A549 (cell line): ENCODE measurements around the gene MTX2. TPM values are rescaled to one million over a fixed set of nuclear protein-coding genes. Genes with fewer than 3 reads are reported as not detected.
A peak's percentile ranks its signal among the peaks of the same experiment; 100 is the strongest.

Experiments
- ATAC-seq, 2 experiments: fragments of 200-7000 bp in 1 of 2; fragments of >200 bp in 1 of 2; cut with Nextera tagmentation in 1 of 2; cut with Tn5 transposase in 1 of 2; 3 replicates each; pipeline versions ENCODE4 v1.8.0 to v1.9.1; 2018 to 2020; ENCODE audit warnings: mild to moderate bottlenecking in 1 of 2, moderate library complexity in 1 of 2
- CTCF ChIA-PET: fragments of 300-600 bp; sonication (Branson Sonifier 250); formaldehyde crosslinking; extraction: SDS; loops from one replicate; lab custom pipeline; 2021; ENCODE audit warnings: antibody characterized with exemption, inconsistent platforms; lab: Yijun Ruan, JAX
- POLR2A ChIA-PET: fragments of 350-600 bp; formaldehyde crosslinking; extraction: SDS; loops from one replicate; lab custom pipeline; 2021; ENCODE audit warnings: antibody characterized with exemption, inconsistent platforms; lab: Yijun Ruan, JAX
- DNase-seq, 2 experiments: peaks; one replicate each; pipeline versions ENCODE4 v3.0.0 to v3.0.0-alpha.2; 2011 to 2016; ENCODE audit warnings: low read depth in 1 of 2, low spot score in 1 of 2
- FAIRE-seq: peaks from 2 replicates; lab custom pipeline; 2011; peaks lifted over from hg19 to GRCh38; lab: Jason Lieb, UNC
- H3K27ac ChIP-seq, 2 experiments: fragments of >200 bp; sonication (Bioruptor Twin); formaldehyde crosslinking; 3 replicates each; pipeline ENCODE4 v1.5.1; 2016 to 2017
- H3K4me1 ChIP-seq: fragments of >200 bp; sonication (Bioruptor Twin); formaldehyde crosslinking; 3 replicates; pipeline ENCODE4 v1.6.1; 2016
- H3K4me2 ChIP-seq: fragments of >200 bp; sonication (Bioruptor Twin); formaldehyde crosslinking; 3 replicates; pipeline ENCODE4 v1.6.1; 2016
- H3K4me3 ChIP-seq: fragments of >200 bp; sonication (Bioruptor Twin); formaldehyde crosslinking; 3 replicates; pipeline ENCODE4 v1.5.1; 2016
- H3K9me3 ChIP-seq: fragments of >200 bp; sonication (Bioruptor Twin); formaldehyde crosslinking; 3 replicates; pipeline ENCODE4 v1.6.1; 2016
- CEBPB ChIP-seq, 2 experiments: fragments of >200 bp in 1 of 2; sonication (Bioruptor Twin) in 1 of 2; formaldehyde crosslinking in 1 of 2; IDR thresholded peaks; 2 replicates each; pipeline ENCODE4 v1.6.1; 2012 to 2016
- EHMT2 ChIP-seq: fragments of 200-600 bp; sonication (generic); IDR thresholded peaks from 2 replicates; pipeline ENCODE4 v1.6.1; 2016; ENCODE audit warnings: antibody characterized with exemption, low read depth, mild to moderate bottlenecking, moderate library complexity
- EP300 ChIP-seq, 2 experiments: fragments of >200 bp; sonication (Bioruptor Twin); formaldehyde crosslinking; IDR thresholded peaks; 2 replicates in 1 of 2; 3 replicates in 1 of 2; pipeline ENCODE4 v1.6.1; 2016 to 2017
- FOSB ChIP-seq: fragments of 250-450 bp; sonication (Bioruptor Pico); IDR thresholded peaks from 2 replicates; pipeline ENCODE4 v1.5.0; 2020; ENCODE audit warnings: mild to moderate bottlenecking, moderate library complexity
- FOSL2 ChIP-seq, 2 experiments: fragments of 450-650 bp in 1 of 2; fragments of >200 bp in 1 of 2; sonication (Bioruptor Twin) in 1 of 2; formaldehyde crosslinking; IDR thresholded peaks; 2 replicates each; pipeline versions ENCODE4 v1.5.0 to v1.6.1; 2016 to 2020; ENCODE audit warnings: mild to moderate bottlenecking in 1 of 2, moderate library complexity in 1 of 2
- GATA3 ChIP-seq: IDR thresholded peaks from 2 replicates; pipeline ENCODE4 v1.6.1; 2012; ENCODE audit warnings: borderline replicate concordance
- HEYL ChIP-seq: fragments of 250-450 bp; sonication (Bioruptor Pico); IDR thresholded peaks from 2 replicates; pipeline ENCODE4 v1.8.0; 2021; ENCODE audit warnings: mild to moderate bottlenecking, moderate library complexity
- HOXA7 ChIP-seq: fragments of 250-450 bp; sonication (Bioruptor Pico); IDR thresholded peaks from 2 replicates; pipeline ENCODE4 v1.5.0; 2020; ENCODE audit warnings: mild to moderate bottlenecking, moderate library complexity
- MAFK ChIP-seq: fragments of 450-650 bp; IDR thresholded peaks from 2 replicates; pipeline ENCODE4 v1.6.1; 2014; ENCODE audit not compliant: partially characterized antibody
- NFE2L2 ChIP-seq: fragments of 150-350 bp; conservative IDR thresholded peaks from 2 replicates; pipeline ENCODE4 v1.6.1; 2014; ENCODE audit warnings: low read length
- NR3C1 ChIP-seq: fragments of >200 bp; sonication (Bioruptor Twin); formaldehyde crosslinking; IDR thresholded peaks from 3 replicates; pipeline ENCODE4 v1.6.1; 2017
- PHF8 ChIP-seq: fragments of 200-600 bp; sonication (generic); IDR thresholded peaks from 2 replicates; pipeline ENCODE4 v1.6.1; 2016; ENCODE audit warnings: low read depth, mild to moderate bottlenecking, antibody characterized with exemption, moderate library complexity, borderline replicate concordance
- POLR2AphosphoS2 ChIP-seq: conservative IDR thresholded peaks from 2 replicates; pipeline ENCODE4 v1.6.1; 2012; ENCODE audit warnings: low read length, improper control_type of control experiment, inconsistent platforms
- RCOR1 ChIP-seq: fragments of 150-350 bp; IDR thresholded peaks from 2 replicates; pipeline ENCODE4 v1.6.1; 2014; ENCODE audit warnings: antibody characterized with exemption, low read length, low read depth
- RFX5 ChIP-seq: fragments of 450-650 bp; IDR thresholded peaks from 2 replicates; pipeline ENCODE4 v1.7.1; 2014; ENCODE audit warnings: antibody characterized with exemption, mild to moderate bottlenecking, moderate library complexity
- ZFP36 ChIP-seq: fragments of 450-650 bp; IDR thresholded peaks from 2 replicates; pipeline ENCODE4 v1.6.1; 2014; ENCODE audit warnings: borderline replicate concordance; ENCODE audit not compliant: partially characterized antibody
- ZNF302 ChIP-seq: fragments of 250-450 bp; sonication (Bioruptor Pico); IDR thresholded peaks from 2 replicates; pipeline ENCODE4 v1.9.0; 2021; ENCODE audit warnings: inconsistent platforms, mild to moderate bottlenecking, moderate library complexity
- WGBS: methylation state at CpG from one replicate; pipeline ENCODE4 v1.1.6; 2017; ENCODE audit errors: missing lambda C conversion rate; 5-methylcytosine and 5-hydroxymethylcytosine counted together
- polyA plus RNA-seq, 4 experiments: library from polyadenylated mRNA; depleted of rRNA in 3 of 4; stranded (reverse); fragments of >200 nt; fragmentation: RNase III in 1 of 4; extraction: RNeasy Plus Mini Kit Qiagen cat#74134 plus additional on column Dnase treatment in 1 of 4; gene quantifications; 2 replicates in 3 of 4; 3 replicates in 1 of 4; pipeline ENCODE4 v1.2.3, GENCODE V29; 2011 to 2017
- TF ChIP-seq, protein P1 (sequence below): fragments of >200 bp; sonication (Bioruptor Twin); formaldehyde crosslinking; IDR thresholded peaks from 3 replicates; pipeline ENCODE4 v1.5.1; 2016
- TF ChIP-seq, protein P2 (sequence below): fragments of 250-450 bp; sonication (Bioruptor Pico); IDR thresholded peaks from 2 replicates; pipeline ENCODE4 v1.5.0; 2020; ENCODE audit warnings: low read depth, mild to moderate bottlenecking, moderate library complexity
- TF ChIP-seq, protein P3 (sequence below): IDR thresholded peaks from 2 replicates; pipeline ENCODE4 v1.6.1; 2012
- TF ChIP-seq, protein P4 (sequence below): fragments of 200-600 bp; sonication (generic); IDR thresholded peaks from 2 replicates; pipeline ENCODE4 v1.6.1; 2016; ENCODE audit warnings: antibody characterized with exemption, mild to moderate bottlenecking, moderate library complexity
- TF ChIP-seq, protein P5 (sequence below): fragments of 150-350 bp; IDR thresholded peaks from 2 replicates; pipeline ENCODE4 v1.6.1; 2014; ENCODE audit warnings: low read depth, mild to moderate bottlenecking, low read length
- TF ChIP-seq, protein P6 (sequence below): IDR thresholded peaks from 2 replicates; pipeline ENCODE4 v1.6.1; 2012; ENCODE audit warnings: low read depth, borderline replicate concordance

Gene MTX2
- polyA plus RNA-seq, 2 of the 4 experiments (the other 2 are of a cell fraction): 56.9 to 81.8 TPM

DNA sequence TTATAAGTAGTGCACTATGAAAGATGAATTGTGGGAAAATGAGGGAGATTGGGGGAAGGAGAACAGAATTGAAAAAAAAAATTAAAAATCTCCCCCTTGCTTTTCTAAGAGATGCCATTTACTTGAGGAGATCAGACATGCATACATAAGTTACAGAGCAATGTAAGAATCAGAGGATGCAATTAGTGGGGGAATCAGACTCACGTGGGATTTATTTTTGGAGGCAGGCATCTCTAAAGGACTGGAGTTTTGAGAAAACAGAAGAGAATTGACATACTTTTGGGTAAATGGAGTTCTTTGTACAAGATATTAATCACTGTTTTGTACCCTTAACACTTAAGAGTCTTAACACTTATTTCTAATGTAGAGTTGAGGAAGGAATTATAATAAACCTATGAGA, 52.7 kb downstream of the MTX2 start:
- ChIA-PET CTCF (interaction anchor here (0.6 to 1.7 kb wide), 2 partner anchors 133 to 155 kb away, joined by 4 read pairs; no protein-coding TSS in a partner anchor), POLR2A (no interaction called here)
- Histone ChIP-seq H3K4me1 (peaks cover 53% of the 10 kb centered on the region), H3K4me2 (no peak overlapping the region), H3K27ac (no peak overlapping the region), H3K9me3 (no peaks in the 10 kb centered on the region), H3K4me3 (no peak overlapping the region)
- no peak for DNase-seq
- ATAC-seq: no peak
- no peak for FAIRE-seq
- TF ChIP-seq, protein P1, sequence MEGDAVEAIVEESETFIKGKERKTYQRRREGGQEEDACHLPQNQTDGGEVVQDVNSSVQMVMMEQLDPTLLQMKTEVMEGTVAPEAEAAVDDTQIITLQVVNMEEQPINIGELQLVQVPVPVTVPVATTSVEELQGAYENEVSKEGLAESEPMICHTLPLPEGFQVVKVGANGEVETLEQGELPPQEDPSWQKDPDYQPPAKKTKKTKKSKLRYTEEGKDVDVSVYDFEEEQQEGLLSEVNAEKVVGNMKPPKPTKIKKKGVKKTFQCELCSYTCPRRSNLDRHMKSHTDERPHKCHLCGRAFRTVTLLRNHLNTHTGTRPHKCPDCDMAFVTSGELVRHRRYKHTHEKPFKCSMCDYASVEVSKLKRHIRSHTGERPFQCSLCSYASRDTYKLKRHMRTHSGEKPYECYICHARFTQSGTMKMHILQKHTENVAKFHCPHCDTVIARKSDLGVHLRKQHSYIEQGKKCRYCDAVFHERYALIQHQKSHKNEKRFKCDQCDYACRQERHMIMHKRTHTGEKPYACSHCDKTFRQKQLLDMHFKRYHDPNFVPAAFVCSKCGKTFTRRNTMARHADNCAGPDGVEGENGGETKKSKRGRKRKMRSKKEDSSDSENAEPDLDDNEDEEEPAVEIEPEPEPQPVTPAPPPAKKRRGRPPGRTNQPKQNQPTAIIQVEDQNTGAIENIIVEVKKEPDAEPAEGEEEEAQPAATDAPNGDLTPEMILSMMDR: no peak
- TF ChIP-seq HOXA7 (CRISPR knock-in tag) (no peak), ZFP36 (no peak), ZNF302 (CRISPR knock-in tag) (no peak), NR3C1 (no peak), HEYL (CRISPR knock-in tag) (no peak), FOSB (no peak), EP300 (IDR thresholded peaks at IDR 0.05) (no peak), EHMT2 (no peak), POLR2AphosphoS2 (no peak)
- TF ChIP-seq, protein P2, sequence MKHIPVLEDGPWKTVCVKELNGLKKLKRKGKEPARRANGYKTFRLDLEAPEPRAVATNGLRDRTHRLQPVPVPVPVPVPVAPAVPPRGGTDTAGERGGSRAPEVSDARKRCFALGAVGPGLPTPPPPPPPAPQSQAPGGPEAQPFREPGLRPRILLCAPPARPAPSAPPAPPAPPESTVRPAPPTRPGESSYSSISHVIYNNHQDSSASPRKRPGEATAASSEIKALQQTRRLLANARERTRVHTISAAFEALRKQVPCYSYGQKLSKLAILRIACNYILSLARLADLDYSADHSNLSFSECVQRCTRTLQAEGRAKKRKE (CRISPR knock-in tag): no peak
- TF ChIP-seq, protein P3, sequence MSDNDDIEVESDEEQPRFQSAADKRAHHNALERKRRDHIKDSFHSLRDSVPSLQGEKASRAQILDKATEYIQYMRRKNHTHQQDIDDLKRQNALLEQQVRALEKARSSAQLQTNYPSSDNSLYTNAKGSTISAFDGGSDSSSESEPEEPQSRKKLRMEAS: no peak
- TF ChIP-seq, protein P4, sequence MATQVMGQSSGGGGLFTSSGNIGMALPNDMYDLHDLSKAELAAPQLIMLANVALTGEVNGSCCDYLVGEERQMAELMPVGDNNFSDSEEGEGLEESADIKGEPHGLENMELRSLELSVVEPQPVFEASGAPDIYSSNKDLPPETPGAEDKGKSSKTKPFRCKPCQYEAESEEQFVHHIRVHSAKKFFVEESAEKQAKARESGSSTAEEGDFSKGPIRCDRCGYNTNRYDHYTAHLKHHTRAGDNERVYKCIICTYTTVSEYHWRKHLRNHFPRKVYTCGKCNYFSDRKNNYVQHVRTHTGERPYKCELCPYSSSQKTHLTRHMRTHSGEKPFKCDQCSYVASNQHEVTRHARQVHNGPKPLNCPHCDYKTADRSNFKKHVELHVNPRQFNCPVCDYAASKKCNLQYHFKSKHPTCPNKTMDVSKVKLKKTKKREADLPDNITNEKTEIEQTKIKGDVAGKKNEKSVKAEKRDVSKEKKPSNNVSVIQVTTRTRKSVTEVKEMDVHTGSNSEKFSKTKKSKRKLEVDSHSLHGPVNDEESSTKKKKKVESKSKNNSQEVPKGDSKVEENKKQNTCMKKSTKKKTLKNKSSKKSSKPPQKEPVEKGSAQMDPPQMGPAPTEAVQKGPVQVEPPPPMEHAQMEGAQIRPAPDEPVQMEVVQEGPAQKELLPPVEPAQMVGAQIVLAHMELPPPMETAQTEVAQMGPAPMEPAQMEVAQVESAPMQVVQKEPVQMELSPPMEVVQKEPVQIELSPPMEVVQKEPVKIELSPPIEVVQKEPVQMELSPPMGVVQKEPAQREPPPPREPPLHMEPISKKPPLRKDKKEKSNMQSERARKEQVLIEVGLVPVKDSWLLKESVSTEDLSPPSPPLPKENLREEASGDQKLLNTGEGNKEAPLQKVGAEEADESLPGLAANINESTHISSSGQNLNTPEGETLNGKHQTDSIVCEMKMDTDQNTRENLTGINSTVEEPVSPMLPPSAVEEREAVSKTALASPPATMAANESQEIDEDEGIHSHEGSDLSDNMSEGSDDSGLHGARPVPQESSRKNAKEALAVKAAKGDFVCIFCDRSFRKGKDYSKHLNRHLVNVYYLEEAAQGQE: no peak
- WGBS: 85% methylated on average over 1 of the region's 1 CpG

DNA sequence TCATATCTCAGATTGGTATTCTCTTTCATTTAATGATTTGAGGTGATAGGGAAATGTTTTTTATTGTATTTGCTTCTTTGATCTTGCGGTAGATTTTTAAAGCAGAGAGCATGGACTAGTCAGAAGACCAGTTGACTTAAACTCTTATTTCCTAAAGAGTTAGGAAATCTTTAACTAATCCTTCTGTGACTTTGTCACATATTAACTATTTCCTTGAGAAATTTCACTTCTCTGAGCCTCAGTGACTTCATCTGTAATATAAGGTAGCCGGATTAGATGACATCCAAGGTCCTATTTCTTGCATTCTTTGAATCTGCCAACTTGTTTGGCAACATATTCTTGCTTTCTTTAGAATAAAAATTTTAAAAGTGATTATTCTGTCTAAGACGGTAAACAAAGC, 55.6 kb downstream of the MTX2 start:
- POLR2A ChIA-PET: no interaction called here
- Histone ChIP-seq H3K27ac (peak overlapping the region; percentile 61 to 75), H3K9me3 (no peaks in the 10 kb centered on the region), H3K4me2 (peak overlapping the region; percentile 81), H3K4me3 (peak overlapping the region; percentile 27; the same call in 2 of the 3 replicates), H3K4me1 (peaks cover 42% of the 10 kb centered on the region)
- FAIRE-seq (peak; percentile 59), ATAC-seq (peak; percentile 56 to 81; a peak in 5 of 6 replicates), DNase-seq (peak in 1 of 2 experiments; percentile 49)
- TF ChIP-seq FOSL2 (IDR thresholded peaks at IDR 0.05) (no peak), FOSL2 (CRISPR knock-in tag; IDR thresholded peaks at IDR 0.05) (no peak), CEBPB (IDR thresholded peaks at IDR 0.05) (peak; percentile 22 to 57; a peak in 1 of 4 replicates)
- CTCF ChIA-PET: no interaction called here
- 4% methylated on average over 3 of the region's 3 CpGs for WGBS

DNA sequence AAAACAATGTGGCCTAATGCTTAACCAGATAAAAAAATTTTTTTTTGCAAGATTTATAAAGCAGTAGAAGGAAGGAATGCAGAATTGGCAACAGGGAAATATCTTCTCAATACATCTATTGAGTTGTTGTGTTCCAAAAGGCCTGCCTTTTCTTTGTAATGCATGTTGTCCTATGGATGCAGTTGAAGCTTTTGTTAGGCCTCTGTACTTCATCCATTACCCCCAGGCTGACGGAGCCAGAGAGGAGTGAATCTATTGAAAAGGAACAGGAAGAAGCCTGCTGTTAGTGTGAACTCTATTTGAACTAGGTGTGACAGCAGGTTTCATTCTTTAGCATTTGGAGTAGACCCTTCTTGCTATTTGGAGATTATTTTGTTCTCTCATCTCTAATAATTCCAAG, 56.5 kb downstream of the MTX2 start:
- ChIA-PET POLR2A (no interaction called here), CTCF (no interaction called here)
- H3K27ac ChIP-seq: peak overlapping the region; percentile 53 to 83
- H3K4me2 ChIP-seq: peak overlapping the region; percentile 81
- FAIRE-seq: no peak
- no peaks in the 10 kb centered on the region for H3K9me3 ChIP-seq
- no peak overlapping the region for H3K4me3 ChIP-seq
- WGBS: 25% methylated on average over 1 of the region's 1 CpG
- no peak for TF ChIP-seq MAFK
- TF ChIP-seq, protein P1: no peak
- no peak for TF ChIP-seq RFX5
- no peak for TF ChIP-seq NFE2L2
- TF ChIP-seq NR3C1: no peak
- TF ChIP-seq RCOR1: no peak
- no peak for TF ChIP-seq GATA3
- no peak for TF ChIP-seq PHF8
- TF ChIP-seq, protein P5, sequence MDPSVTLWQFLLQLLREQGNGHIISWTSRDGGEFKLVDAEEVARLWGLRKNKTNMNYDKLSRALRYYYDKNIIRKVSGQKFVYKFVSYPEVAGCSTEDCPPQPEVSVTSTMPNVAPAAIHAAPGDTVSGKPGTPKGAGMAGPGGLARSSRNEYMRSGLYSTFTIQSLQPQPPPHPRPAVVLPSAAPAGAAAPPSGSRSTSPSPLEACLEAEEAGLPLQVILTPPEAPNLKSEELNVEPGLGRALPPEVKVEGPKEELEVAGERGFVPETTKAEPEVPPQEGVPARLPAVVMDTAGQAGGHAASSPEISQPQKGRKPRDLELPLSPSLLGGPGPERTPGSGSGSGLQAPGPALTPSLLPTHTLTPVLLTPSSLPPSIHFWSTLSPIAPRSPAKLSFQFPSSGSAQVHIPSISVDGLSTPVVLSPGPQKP: no peak
- TF ChIP-seq, protein P6, sequence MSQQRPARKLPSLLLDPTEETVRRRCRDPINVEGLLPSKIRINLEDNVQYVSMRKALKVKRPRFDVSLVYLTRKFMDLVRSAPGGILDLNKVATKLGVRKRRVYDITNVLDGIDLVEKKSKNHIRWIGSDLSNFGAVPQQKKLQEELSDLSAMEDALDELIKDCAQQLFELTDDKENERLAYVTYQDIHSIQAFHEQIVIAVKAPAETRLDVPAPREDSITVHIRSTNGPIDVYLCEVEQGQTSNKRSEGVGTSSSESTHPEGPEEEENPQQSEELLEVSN: no peak
- H3K4me1 ChIP-seq: peaks cover 42% of the 10 kb centered on the region
- peak in 1 of 2 experiments; percentile 29 for DNase-seq
- peak in 1 of 2 experiments; percentile 71; a peak in 3 of 6 replicates for ATAC-seq
